IPS DF 4.7 (cell line): ENCODE data around the gene OPRL1.

ENCODE experiments used
- DNase-seq: peaks from one replicate; pipeline ENCODE4 v3.0.0-alpha.2; 2013; ENCODE audit warnings: low spot score; ENCODE audit errors: extremely low read depth

The OPRL1 gene

DNA sequence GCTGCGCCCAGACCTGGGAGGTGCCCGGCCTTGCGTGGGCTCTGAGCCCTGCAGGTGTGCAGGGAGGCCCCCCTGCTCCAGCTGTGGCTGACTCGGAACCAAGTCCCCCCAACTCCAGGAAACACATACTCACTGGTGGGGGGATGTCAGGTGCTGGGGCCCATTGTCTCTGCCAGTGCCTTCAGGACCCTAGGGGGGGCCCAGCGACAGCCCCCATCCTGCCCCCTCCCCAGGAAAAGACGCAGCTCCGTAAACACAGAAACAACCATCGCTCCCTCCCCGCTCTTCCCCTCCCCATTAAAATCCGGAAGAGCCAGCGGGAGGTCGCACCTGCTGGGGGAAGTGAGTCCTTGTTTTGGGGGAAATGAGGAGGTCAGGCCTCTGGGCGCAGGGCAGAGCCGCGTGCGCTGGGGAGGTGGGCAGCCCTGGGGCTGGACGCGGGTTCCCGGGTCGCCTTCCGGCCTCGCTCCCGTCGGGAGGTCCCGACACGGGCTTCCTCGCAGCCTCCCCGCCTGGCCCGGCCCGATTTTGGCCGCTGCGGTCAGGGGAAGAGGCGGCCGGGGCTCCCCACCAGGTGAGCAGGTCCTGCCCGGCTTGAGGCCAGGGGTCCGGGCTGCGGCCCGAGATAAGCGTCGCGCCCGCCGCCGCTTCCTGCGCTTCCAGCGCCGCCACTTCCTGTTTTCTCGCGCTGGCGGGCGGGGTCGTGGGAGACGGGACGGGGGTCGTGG lies 37.7 kb upstream of the OPRL1 start:
- no peak for DNase-seq

- no peak for DNase-seq
Measured at GRCh38 chr20:64043768-64044167, 36.1 kb upstream of the OPRL1 start.

DNA sequence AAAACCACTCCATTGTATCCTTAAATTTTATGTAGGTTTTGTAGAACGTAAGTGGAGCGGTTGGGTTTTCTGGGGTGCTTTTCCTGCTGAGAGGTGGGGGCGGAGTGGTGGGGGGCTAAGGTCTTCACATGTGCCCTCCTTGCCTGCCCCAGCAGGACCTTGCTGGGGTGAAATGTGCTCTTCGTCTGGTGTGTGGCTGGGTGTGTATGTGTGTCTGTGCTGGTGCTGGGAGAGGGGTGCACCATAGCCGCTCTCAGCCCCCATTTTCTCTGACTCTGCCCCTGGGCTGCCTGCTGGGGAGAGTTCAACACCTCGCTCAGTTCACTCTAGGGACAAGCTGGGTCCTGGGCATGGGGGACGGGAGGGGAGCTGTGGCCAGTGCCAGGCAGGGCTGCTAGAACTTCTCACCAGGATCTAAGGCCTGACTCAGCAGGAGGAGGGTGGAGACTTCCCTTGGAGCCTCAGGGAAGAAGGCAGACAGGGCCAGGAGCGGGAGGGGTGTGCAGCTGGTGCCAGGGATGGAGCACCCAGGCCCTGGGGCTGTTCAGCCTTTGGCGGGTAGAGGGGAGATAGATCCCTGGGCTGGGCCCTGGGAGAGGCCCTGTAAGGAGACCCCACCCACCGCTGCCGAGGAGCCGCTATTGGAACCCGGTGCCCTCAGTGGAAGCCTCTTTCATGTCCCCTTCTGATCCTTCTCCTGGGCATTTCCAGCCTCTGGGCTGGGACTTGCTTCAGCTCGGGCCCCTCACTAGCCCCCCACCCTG lies 35.2 kb upstream of the OPRL1 start:
- no peak for DNase-seq

DNA sequence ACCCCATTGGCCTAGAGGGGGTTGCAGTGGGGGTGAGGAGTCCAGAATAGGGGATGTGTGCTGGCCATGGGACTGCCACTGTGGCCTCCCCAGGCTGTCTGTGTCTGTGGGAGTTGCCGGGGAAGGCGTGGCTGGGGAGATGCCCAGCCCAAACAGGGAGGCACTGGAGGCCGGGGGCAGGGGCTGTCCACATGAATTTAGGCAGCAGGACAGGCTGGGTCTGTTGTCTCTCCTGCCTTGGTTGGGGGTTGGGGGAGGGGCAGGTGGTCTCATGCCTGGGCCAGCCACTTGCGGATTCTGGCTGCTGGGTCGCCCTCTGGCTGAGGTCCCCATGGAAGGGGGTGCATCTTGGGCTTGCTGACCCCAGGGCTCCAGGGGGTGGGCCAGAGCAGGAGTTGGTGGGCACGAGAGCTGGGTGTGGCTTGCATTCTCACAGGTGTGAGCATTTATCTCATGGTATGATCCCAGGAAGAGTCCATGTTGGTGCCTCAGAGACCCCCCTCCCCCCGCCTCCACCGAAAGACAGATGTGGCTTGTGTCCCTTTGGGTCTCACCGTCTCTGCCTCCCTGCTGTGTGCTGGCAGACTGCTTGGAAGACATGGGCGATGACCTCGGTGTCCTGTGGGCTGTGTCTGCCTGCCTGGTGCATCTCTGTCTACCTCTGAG lies 34.4 kb upstream of the OPRL1 start:
- no peak for DNase-seq

GRCh38 chr20:64047046-64047389 lies 32.9 kb upstream of the OPRL1 start:
- DNase-seq, result no peak

GRCh38 chr20:64047968-64048401 lies 31.9 kb upstream of the OPRL1 start:
- DNase-seq, result no peak

GRCh38 chr20:64048402-64049044 lies 31.4 kb upstream of the OPRL1 start:
- no peak for DNase-seq

DNA sequence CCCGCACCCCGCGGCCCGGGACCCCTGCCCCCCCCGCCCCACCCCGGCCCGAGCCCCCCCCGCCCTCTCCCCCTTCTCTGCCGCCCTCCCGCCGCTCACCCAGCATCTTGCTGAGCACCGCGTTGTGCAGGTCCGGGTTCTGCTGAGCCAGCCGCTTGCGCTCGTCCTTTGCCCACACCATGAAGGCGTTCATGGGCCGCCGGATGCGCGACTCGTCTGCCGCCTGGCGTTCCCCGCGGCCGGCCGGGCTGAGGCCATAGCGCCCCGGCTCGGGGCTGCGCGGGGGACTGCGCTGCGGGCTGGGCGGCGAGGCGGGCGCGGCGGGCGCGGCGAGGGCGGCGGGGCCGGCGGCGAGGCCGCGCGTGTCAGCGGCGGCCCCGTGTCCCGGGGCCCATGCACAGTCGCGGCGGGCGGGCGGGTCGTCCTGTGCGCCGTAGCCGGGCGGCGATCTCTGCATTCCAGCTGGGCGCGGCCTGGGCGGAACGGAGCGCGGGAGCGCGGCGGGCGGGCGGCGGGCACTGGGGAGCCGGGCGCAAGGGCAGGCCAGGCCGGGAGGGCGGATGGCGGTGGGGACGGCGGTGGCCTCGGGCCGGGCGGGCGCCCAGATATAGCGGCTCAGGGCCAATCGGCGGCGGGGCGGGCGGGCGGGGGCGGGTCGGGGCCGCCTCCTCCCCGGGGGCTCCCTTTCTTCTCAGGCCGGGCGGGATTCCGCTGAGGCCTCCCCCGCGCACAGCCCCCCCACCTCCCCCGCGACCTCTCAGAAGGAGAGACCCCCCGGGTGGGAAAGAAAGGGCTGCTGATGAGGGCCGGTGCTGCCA lies 30.6 kb upstream of the OPRL1 start, which contains the start of gene SOX18:
Gene SOX18 (minus strand): TSS at position 580 of the 818 bp plus-strand sequence. CDS start 123 bp downstream, at position 457.
- no peak for DNase-seq

DNA sequence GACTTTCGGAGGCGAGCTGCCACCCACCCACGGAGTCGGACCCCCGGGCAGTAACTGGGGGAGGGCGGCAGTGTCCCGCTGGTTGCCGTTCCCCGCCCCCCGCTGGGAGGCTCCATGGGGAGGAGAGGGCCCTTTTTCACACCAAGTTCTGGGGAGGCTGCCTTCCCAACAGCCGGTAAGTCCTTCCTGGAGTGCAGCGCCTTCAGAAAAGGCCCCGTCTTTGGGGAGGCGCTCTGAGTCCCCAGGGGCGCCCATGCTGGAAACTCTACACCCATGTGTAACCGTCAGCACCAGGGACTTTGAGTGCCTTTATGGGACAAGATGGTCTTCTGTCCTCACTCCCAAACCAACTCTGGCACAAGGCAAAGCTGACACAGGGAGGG lies 30.0 kb upstream of the OPRL1 start:
- no peak for DNase-seq

- no peak for DNase-seq
Measured at GRCh38 chr20:64050261-64051032, 29.4 kb upstream of the OPRL1 start.

DNA sequence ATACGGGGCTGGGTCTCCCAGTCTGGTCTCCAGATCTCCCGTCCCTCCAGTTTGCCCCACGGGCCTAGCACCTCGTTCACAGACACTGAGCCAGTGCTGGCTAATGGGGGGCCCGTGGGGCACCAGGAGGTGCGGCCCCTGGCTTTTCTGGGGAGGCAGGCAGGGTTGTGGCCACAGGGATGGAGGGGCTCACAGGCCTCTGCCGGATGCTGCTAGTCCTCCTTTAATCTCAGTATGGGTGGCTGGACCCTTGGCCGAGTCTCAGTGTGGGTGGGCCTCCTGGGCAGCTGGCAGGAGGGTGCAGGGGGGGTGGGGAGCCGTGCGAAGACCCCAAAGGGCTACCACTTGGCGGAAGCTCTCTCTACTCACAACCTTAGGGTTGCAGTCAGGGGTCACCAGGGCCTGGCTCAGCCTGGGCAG lies 28.8 kb upstream of the OPRL1 start:
- no peak for DNase-seq

DNA sequence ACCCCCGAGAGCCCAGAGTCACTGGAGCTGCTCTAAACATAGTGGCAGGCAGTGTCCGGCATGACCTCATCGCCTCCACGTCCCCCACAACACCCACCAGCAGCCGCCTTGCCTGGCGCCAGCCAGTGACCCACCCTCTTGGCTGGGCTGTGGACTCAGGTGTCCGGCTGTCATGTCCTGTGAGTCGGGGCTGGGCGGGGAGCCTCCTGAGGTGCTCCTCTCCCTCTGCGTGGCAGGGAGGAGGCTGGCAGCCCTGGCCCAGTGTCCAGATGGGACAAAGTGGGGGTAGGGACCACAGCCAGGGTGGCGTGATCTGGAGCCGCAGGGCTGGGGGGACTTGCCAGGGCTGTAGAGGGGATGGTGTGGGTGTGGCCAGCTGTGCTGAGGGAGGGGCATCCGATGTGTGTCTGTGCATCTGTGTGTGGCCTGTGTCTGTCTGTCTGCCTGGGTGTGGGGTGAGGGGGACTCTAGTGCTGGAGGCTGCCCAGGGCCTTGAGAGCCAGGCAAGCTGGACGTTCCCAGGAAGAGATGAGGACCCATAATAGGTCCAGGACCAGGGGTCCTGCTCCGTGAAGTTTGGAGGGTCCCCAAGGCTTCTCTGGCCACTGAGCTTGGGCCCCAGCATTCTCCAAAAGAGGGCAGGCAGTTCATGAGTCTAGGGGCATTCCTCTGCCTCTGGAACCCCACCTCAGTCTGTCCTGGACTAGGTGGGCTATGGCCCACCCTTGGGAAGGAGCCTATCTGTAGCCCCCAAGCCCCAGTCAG lies 28.1 kb upstream of the OPRL1 start:
- DNase-seq, result no peak

DNA sequence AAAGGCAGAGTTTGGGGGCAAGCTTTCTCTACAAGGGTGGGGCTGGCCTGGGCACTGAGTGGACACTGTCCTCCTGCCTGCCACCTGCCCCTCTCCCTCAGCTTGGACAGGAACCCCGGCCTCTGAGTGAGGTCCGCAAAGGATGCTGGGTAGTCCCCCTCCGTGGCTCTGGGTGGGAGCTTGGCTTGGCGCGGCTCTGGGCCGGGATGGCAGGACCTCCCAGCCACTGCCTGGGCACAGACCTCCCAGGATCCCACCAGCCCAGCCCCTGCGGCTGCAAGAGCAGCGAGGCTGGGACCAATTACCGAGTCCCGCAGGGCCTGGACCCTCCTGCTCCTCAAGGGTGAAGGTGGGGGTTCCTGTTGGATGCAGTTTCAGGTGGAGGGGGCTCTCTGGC lies 27.6 kb upstream of the OPRL1 start:
- DNase-seq, result no peak

DNA sequence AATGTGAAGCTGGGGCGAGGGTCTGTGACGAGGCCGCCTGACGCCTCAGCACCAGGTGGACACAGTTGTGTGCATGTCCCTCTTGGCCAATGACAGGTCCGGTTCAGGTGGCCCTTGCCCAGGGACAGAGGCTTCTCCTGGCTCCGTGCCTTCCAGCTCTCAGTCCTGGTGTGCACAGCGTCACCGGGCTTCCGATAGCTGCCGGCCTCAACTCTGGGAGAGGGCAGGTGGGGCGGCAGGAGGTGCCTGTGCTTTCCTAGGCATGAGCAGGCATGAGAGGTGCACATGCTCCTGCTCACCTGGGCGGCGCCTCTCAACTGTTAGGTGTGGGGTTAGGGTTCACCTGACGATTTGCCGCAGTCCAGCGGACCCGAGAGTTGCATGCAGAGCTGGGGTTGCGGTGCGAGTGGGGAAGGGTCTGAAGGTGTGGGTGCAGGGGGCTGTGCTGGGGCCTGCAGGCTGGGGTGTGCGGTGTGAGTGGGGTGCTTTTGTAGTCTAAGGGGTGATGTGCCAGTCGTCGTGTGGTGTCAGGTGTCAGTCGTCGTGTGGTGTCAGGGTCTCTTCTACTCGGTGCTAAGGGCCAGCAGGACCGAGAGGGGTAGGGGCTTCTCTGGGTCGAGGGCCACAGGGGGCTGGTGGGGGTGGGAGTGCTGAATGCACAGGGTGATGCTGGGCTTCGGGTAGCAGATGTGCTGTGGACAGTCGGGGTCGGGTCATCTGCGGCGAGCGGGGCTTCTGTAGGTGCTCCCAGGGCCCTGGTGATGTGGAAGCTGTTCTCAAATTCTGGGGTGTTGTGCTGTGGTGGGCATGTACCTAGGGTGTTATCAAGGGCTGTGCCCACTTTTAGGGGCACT lies 26.7 kb upstream of the OPRL1 start:
- DNase-seq, result no peak

GRCh38 chr20:64053841-64054661 lies 25.8 kb upstream of the OPRL1 start:
- DNase-seq, result no peak

DNA sequence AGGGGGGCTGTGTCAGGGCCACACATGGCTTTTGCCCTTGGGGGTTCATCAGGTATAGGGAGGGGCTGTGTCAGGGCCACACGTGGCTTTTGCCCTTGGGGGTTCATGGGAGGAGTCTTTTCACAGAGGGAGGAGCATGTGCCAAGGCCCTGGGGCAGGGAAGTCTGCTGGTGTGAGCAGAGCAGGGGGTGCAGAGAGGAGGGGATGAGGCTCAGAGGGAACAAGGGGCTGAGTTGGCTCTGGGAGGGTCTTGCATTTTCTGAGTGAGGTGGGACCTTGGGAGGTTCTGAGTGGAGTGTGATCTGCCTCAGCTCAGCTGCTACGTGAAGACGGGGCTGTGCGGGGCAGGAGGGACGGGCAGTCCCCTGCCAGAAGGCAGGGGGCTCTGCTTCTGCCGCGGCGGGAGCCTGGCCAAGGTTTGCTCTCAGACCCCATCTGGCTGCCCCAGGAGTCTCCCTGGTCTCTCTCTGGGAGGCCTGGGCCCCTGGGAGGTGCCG lies 24.4 kb upstream of the OPRL1 start:
- no peak for DNase-seq

GRCh38 chr20:64055893-64056638 lies 23.8 kb upstream of the OPRL1 start:
- DNase-seq, result no peak
